Tongue (tissue), 2 donors: ENCODE measurements around the gene SH3D19. TPM values are rescaled to one million over a fixed set of nuclear protein-coding genes. Genes with fewer than 3 reads are reported as not detected.
"Not testable (repeated sequence)": the region's sequence is repeated elsewhere in the genome, so short reads cannot be mapped to it uniquely, and the experiment has no call there.

Source experiments
- DNase-seq: peaks from one replicate; pipeline ENCODE4 v3.0.0-alpha.2; 2015
- total RNA-seq: library from RNA; depleted of rRNA; stranded (reverse); fragments of >200 nt; gene quantifications from one replicate; pipeline ENCODE4 v1.2.3, GENCODE V29; 2014

SH3D19 gene
- total RNA-seq, 1 donor from 2014 or later = 37.4 TPM

- peak; percentile 48 for DNase-seq
Observed at GRCh38 chr4:151276787-151277562, 48.4 kb downstream of the SH3D19 start, which contains the start of gene PRSS48. PRSS48 (plus strand) TSS chr4:151277161; CDS start chr4:151277173, 12 bp downstream.

- not testable (repeated sequence) for DNase-seq
Observed at GRCh38 chr4:151268905-151269304, 56.5 kb downstream of the SH3D19 start.

- no peak for DNase-seq
Observed at GRCh38 chr4:151267822-151268535, 57.4 kb downstream of the SH3D19 start.

- no peak for DNase-seq
Observed at GRCh38 chr4:151267104-151267503, 58.3 kb downstream of the SH3D19 start.

- no peak for DNase-seq
Observed at GRCh38 chr4:151266497-151266896, 58.9 kb downstream of the SH3D19 start.

- DNase-seq = peak; percentile 56
Observed at GRCh38 chr4:151263455-151263854, 62.0 kb downstream of the SH3D19 start.

- DNase-seq = no peak
Observed at GRCh38 chr4:151260526-151260925, 64.9 kb downstream of the SH3D19 start.

- no peak for DNase-seq
Observed at GRCh38 chr4:151259752-151260151, 65.7 kb downstream of the SH3D19 start.

- DNase-seq = no peak
Observed at GRCh38 chr4:151257704-151258103, 67.7 kb downstream of the SH3D19 start.

GRCh38 chr4:151256134-151256533 is 69.3 kb downstream of the SH3D19 start:
- DNase-seq = peak; percentile 56

GRCh38 chr4:151255680-151256079 is 69.7 kb downstream of the SH3D19 start:
- DNase-seq = not testable (repeated sequence)

- DNase-seq = not testable (repeated sequence)
Observed at GRCh38 chr4:151255226-151255625, 70.2 kb downstream of the SH3D19 start.

GRCh38 chr4:151251603-151252304 is 73.7 kb downstream of the SH3D19 start:
- no peak for DNase-seq

GRCh38 chr4:151250706-151251105 is 74.7 kb downstream of the SH3D19 start:
- DNase-seq = no peak

GRCh38 chr4:151248519-151248918 is 76.9 kb downstream of the SH3D19 start:
- no peak for DNase-seq

GRCh38 chr4:151247395-151247794 is 78.0 kb downstream of the SH3D19 start:
- DNase-seq = no peak

GRCh38 chr4:151246742-151247141 is 78.7 kb downstream of the SH3D19 start:
- no peak for DNase-seq

- DNase-seq = no peak
Observed at GRCh38 chr4:151242305-151242704, 83.1 kb downstream of the SH3D19 start.

GRCh38 chr4:151239608-151240007 is 85.8 kb downstream of the SH3D19 start:
- DNase-seq = no peak

GRCh38 chr4:151238477-151238876 is 86.9 kb downstream of the SH3D19 start:
- peak; percentile 37 for DNase-seq

- DNase-seq = no peak
Observed at GRCh38 chr4:151236036-151236435, 89.4 kb downstream of the SH3D19 start.

- not testable (repeated sequence) for DNase-seq
Observed at GRCh38 chr4:151235373-151235772, 90.0 kb downstream of the SH3D19 start.

- no peak for DNase-seq
Observed at GRCh38 chr4:151233600-151233999, 91.8 kb downstream of the SH3D19 start.
